Renal cortex interstitium (tissue), 11 donors: ENCODE data around the gene COL28A1. TPM values are rescaled to one million over a fixed set of nuclear protein-coding genes. Genes with fewer than 3 reads are reported as not detected.
"Not testable (repeated sequence)": the region's sequence is repeated elsewhere in the genome, so short reads cannot be mapped to it uniquely, and the experiment has no call there.

Experiments used
- DNase-seq, 11 donors: peaks; one replicate each; pipeline ENCODE4 v3.0.0-alpha.2; 2013; ENCODE audit warnings: low read depth in 9 of 11, low spot score in 4 of 11; ENCODE audit errors: extremely low read depth in 1 of 11
- polyA plus RNA-seq, 3 donors: library from polyadenylated mRNA; unstranded; fragments of 120-200 nt; gene quantifications; one replicate each; pipeline ENCODE4 v1.2.1, GENCODE V29; 2013; ENCODE audit not compliant: insufficient read length in 3 of 3

Gene COL28A1
- polyA plus RNA-seq, 3 donors = 9.6 to 13.0 (median 9.7) TPM

DNA sequence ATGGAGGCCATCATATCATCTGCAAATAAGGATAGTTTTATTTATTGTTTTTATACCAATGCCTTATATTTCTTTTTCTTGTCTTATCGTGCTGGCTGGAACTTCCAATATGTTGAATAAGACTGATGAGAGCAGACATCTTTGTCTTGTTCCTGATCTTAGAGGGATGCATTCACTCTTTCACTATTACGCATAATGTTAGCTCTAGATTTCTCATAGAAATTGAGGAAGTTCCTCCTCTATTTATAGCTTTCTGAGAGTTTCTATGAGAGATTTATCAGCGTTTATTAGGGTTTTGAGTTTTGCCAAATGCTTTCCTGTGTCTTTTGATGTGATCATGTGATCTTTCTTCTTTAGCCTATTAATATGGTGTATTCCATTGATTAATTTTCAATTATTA is 49.3 kb downstream of the COL28A1 start:
- DNase-seq = no peak

- no peak for DNase-seq
These were observed 51.6 kb downstream of the COL28A1 start for GRCh38 chr7:7484072-7484471.

DNA sequence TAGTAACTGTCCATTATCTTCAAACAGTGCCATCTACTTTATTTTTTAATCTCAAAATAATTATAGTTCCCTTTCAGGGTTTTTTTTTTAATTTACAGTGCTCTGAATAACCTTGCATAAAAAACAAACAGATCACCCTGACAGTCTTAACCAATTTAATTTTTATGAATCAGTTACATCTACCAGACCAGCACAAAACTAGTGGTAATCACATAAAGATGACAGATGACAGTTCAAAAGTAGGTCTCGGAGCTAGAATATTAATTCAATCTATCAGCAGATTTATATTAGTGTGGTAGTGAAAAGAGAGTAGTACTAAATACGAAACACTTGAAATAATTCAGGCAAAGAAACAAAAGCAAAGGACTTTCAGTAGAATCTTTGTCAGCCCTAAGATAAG is 53.9 kb downstream of the COL28A1 start:
- DNase-seq = no peak

DNA sequence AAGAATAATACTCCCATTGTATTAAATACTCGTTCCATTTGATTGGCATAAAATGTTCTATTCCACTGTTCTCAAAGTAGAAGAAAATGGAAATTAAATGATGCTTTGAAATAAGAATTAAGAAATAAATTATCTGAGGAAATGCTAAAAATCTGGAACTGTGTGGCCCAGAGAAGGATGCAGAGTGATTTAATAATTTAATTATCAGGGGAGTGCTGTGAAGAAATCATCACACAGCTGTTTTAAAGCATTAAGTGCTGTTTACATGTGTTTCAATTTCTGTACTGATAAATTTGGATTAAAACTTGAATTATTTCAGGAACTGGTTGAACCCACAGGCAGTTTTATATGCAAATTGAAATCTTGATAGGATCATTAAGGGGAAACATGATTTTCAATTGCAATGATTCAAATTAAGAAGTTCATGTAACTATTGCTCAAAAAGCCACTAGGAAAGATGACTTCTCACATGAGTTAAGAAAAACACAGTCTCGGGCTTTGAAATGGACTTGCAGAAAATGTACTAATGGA is 56.3 kb downstream of the COL28A1 start:
- DNase-seq = no peak

DNA sequence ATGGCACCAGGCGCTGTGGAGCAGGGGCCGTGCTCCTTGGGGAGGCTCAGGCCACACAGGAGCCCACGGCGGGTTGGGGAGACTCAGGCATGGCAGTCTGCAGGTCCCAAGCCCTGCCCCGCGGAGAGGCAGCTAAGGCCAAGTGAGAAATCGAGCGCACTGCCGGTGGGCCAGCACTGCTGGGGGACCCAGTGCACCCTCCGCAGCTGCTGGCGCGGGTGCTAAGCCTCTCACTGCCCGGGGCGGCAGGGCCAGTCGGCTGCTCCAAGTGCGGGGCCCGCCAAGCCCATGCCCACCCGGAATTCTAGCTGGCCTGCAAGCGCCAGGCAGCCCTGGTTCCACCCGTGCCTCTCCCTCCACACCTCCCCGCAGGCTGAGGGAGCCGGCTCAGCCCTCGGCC is 57.1 kb downstream of the COL28A1 start:
- DNase-seq = no peak

GRCh38 chr7:7477641-7478040 is 58.0 kb downstream of the COL28A1 start:
- DNase-seq = not testable (repeated sequence)

DNA sequence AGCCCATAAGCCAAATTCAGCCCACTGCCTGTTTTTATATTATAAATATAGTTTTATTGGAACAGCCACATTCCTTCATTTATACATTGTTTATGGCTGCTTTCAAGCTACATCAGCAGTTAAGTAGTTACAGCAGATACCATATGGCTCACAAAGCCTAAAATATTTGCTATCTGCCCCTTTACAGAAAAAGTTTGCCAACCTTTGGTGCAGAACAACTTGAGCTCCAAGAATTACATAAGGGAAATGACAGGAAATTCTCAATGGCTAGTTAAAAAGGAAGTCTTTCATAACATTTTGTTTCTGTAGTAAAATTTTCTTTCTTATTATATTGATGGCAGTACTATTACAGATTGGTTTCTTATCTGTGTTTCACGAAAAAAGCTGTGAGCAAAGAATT is 59.3 kb downstream of the COL28A1 start:
- DNase-seq = no peak

- DNase-seq = no peak
These were observed 60.1 kb downstream of the COL28A1 start for GRCh38 chr7:7475601-7476000.

DNA sequence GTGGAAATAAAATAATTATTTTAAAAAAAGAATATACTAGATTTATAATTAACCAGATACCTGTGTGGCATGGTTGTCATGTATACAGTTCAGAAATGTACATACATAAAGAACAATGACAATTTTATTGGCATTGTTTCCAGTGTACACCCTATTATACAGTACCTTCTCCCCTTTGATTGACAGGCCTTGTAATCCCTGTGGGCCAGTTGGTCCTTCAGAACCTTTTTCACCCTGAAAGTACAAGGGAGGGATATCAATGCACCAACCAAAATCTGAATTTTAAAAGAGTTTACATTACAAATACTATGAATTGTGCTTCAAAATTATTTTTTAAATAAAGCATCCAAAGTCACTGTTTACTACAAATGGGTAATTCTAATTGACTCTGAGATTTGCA is 61.2 kb downstream of the COL28A1 start:
- no peak for DNase-seq

GRCh38 chr7:7464991-7465765 is 70.5 kb downstream of the COL28A1 start:
- not testable (repeated sequence) for DNase-seq

- DNase-seq = no peak
These were observed 81.7 kb downstream of the COL28A1 start for GRCh38 chr7:7454000-7454399.

GRCh38 chr7:7452652-7453051 is 83.0 kb downstream of the COL28A1 start:
- DNase-seq = no peak

- DNase-seq = no peak
These were observed 83.6 kb downstream of the COL28A1 start for GRCh38 chr7:7452119-7452518.

GRCh38 chr7:7449055-7449454 is 86.6 kb downstream of the COL28A1 start:
- no peak for DNase-seq

GRCh38 chr7:7446616-7447015 is 89.1 kb downstream of the COL28A1 start:
- DNase-seq = no peak

GRCh38 chr7:7443806-7444350 is 91.8 kb downstream of the COL28A1 start:
- DNase-seq = peak in 1 of 11 donors; percentile 37

DNA sequence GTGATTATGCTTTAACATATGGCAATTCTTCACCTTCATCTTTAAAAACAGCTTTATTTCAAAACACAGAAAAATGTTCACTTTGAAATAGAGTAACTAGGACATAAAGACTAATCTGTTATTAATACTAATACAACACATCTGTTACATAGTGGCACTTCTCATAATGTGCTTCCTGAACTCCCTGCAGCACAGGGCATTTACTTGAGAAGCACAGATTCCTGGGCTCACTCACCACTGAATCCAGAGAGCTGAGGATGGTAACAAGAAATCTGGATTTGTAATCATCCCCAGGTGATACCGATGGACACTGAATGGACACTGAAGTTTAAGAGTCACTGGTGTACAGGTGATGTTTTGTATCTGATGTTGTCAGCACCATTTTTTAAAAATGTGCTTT is 96.1 kb downstream of the COL28A1 start:
- DNase-seq = no peak

- DNase-seq = no peak
These were observed 96.8 kb downstream of the COL28A1 start for GRCh38 chr7:7438851-7439250.

DNA sequence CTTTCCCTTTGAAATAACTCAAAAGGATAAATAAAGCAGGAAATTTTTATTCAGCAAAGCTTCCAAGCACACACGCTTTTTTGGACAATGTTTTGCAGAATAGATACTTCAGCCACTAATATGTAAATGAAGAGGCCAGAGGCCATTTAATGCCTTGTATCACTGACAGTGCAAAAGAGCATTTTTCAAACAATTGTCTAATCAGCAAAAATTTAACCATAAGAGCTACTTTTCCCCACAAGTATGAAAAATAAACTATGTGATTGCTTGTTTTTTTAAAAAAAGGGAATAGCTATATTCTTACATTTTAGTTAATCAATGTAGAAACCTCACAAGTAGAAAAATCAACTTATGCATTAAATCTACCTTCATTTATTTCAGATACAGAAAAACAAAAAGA is 99.7 kb downstream of the COL28A1 start:
- no peak for DNase-seq

DNA sequence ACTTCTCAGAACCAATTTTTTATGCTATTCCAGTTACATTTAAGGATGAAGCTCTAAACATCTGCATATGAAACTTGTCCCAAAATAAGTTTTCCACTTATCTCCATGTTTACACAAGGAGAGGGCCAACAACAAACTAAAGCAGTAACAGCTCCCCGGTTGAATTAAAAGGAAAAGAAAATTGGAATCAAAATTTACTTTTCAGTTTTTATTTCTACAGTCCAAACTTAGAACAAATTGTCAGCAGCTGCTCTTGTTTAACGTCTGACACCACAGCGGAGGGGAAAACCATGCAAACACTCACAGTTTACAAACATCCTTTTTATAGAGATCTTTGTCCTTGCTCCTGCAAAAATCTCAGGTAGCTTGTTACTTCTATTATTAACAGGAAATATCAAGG is 101.3 kb downstream of the COL28A1 start:
- DNase-seq = no peak

GRCh38 chr7:7433811-7434210 is 101.9 kb downstream of the COL28A1 start:
- no peak for DNase-seq
